Liver (tissue), 9 donors: ENCODE data around the gene NTMT1. TPM values are rescaled to one million over a fixed set of nuclear protein-coding genes. Genes with fewer than 3 reads are reported as not detected.

Experiments used
- DNase-seq: peaks from one replicate; pipeline ENCODE4 v3.0.0-alpha.2; 2017; ENCODE audit warnings: low spot score
- H3K27ac ChIP-seq, 2 donors: one replicate each; pipeline ENCODE4 v1.7.0; 2013; ENCODE audit warnings: inconsistent platforms in 2 of 2, low read length in 2 of 2, control low read depth in 1 of 2, low read depth in 1 of 2, mild to moderate bottlenecking in 1 of 2
- H3K27me3 ChIP-seq, 4 donors: one replicate each; pipeline versions ENCODE4 v1.6.1 to v1.7.0; 2013; ENCODE audit warnings: low read length in 3 of 4, inconsistent platforms in 1 of 4, mild to moderate bottlenecking in 1 of 4, moderate library complexity in 1 of 4; ENCODE audit not compliant: control insufficient read depth in 4 of 4, insufficient read depth in 4 of 4
- H3K36me3 ChIP-seq, 4 donors: one replicate each; pipeline versions ENCODE4 v1.6.1 to v1.7.0; 2013; ENCODE audit warnings: low read length in 3 of 4, mild to moderate bottlenecking in 3 of 4, low read depth in 1 of 4, moderate library complexity in 1 of 4; ENCODE audit not compliant: control insufficient read depth in 4 of 4, insufficient read depth in 3 of 4
- H3K4me1 ChIP-seq, 4 donors: one replicate each; pipeline versions ENCODE4 v1.6.1 to v1.7.0; 2013; ENCODE audit warnings: low read length in 3 of 4, mild to moderate bottlenecking in 3 of 4, moderate library complexity in 1 of 4; ENCODE audit not compliant: control insufficient read depth in 4 of 4, insufficient read depth in 4 of 4
- H3K4me3 ChIP-seq, 3 donors: one replicate each; pipeline versions ENCODE4 v1.6.1 to v1.7.0; 2013; ENCODE audit warnings: low read length in 3 of 3, control low read depth in 1 of 3, low read depth in 1 of 3, mild to moderate bottlenecking in 1 of 3
- H3K9ac ChIP-seq, 2 donors: one replicate each; pipeline ENCODE4 v1.7.0; 2013; ENCODE audit warnings: low read length in 2 of 2, mild to moderate bottlenecking in 2 of 2, moderate library complexity in 2 of 2, control low read depth in 1 of 2, low read depth in 1 of 2
- H3K9me3 ChIP-seq, 4 donors: one replicate each; pipeline versions ENCODE4 v1.6.1 to v1.7.0; 2013; ENCODE audit warnings: low read length in 3 of 4; ENCODE audit not compliant: control insufficient read depth in 4 of 4
- EGR1 ChIP-seq, 2 donors: IDR thresholded peaks; 2 replicates each; pipeline ENCODE4 v1.6.1; 2016 to 2018; ENCODE audit warnings: antibody characterized with exemption in 2 of 2, low read depth in 2 of 2
- FOXA1 ChIP-seq: IDR thresholded peaks from 2 replicates; pipeline ENCODE4 v1.6.1; 2016; ENCODE audit warnings: antibody characterized with exemption
- GABPA ChIP-seq, 2 donors: IDR thresholded peaks in 1 of 2; conservative IDR thresholded peaks in 1 of 2; 2 replicates each; pipeline ENCODE4 v1.6.1; 2016; ENCODE audit warnings: antibody characterized with exemption in 2 of 2, mild to moderate bottlenecking in 1 of 2, moderate library complexity in 1 of 2
- HNF4A ChIP-seq, 2 donors: conservative IDR thresholded peaks; 2 replicates each; pipeline ENCODE4 v1.6.1; 2016; ENCODE audit warnings: antibody characterized with exemption in 2 of 2, mild to moderate bottlenecking in 2 of 2
- HNF4G ChIP-seq: IDR thresholded peaks from 2 replicates; pipeline ENCODE4 v1.6.1; 2016; ENCODE audit warnings: antibody characterized with exemption
- JUND ChIP-seq, 2 donors: IDR thresholded peaks; 2 replicates each; pipeline ENCODE4 v1.6.1; 2016; ENCODE audit warnings: antibody characterized with exemption in 2 of 2
- NR2F2 ChIP-seq: IDR thresholded peaks from 2 replicates; pipeline ENCODE4 v1.6.1; 2016; ENCODE audit warnings: antibody characterized with exemption
- RAD21 ChIP-seq, 2 donors: IDR thresholded peaks; 2 replicates each; pipeline ENCODE4 v1.6.1; 2016; ENCODE audit warnings: antibody characterized with exemption in 2 of 2, mild to moderate bottlenecking in 2 of 2
- RXRA ChIP-seq, 2 donors: IDR thresholded peaks; 2 replicates each; pipeline ENCODE4 v1.6.1; 2017 to 2018; ENCODE audit warnings: antibody characterized with exemption in 2 of 2, mild to moderate bottlenecking in 1 of 2
- SP1 ChIP-seq: IDR thresholded peaks from 2 replicates; pipeline ENCODE4 v1.6.1; 2018; ENCODE audit warnings: antibody characterized with exemption, mild to moderate bottlenecking
- YY1 ChIP-seq: IDR thresholded peaks from 2 replicates; pipeline ENCODE4 v1.6.1; 2016; ENCODE audit warnings: antibody characterized with exemption, mild to moderate bottlenecking
- WGBS: extraction: QIAGEN DNeasy Blood & Tissue Kit; methylation state at CpG from one replicate; pipeline ENCODE4 v1.1.7; 2013; 5-methylcytosine and 5-hydroxymethylcytosine counted together
- polyA plus RNA-seq, 2 donors: library from polyadenylated mRNA; stranded (reverse) in 1 of 2; unstranded in 1 of 2; fragments of 200-250 nt in 1 of 2; fragments of >200 nt in 1 of 2; fragmentation: Nextera tagmentation in 1 of 2; extraction: Ambion mirVana in 1 of 2; gene quantifications; one replicate each; pipeline versions ENCODE4 v1.2.1 to v1.2.3, GENCODE V29; 2013 to 2015
- total RNA-seq, 2 donors: library from RNA; depleted of rRNA; stranded (reverse); fragments of >200 nt; gene quantifications; one replicate each; pipeline ENCODE4 v1.2.3, GENCODE V29; 2014
- TF ChIP-seq, protein P1 (sequence below): fragments of 150-350 bp; IDR thresholded peaks from 2 replicates; pipeline ENCODE4 v1.5.1; 2017; ENCODE audit warnings: improper control_type of control experiment, low read depth, low read length; ENCODE audit not compliant: missing input control
- TF ChIP-seq, protein P2 (sequence below): IDR thresholded peaks from 2 replicates; pipeline ENCODE4 v1.6.1; 2016; ENCODE audit warnings: antibody characterized with exemption
- TF ChIP-seq, protein P3 (sequence below): IDR thresholded peaks from 2 replicates; pipeline ENCODE4 v1.6.1; 2016; ENCODE audit warnings: antibody characterized with exemption, mild to moderate bottlenecking
- TF ChIP-seq, protein P4 (sequence below): IDR thresholded peaks from 2 replicates; pipeline ENCODE4 v1.6.1; 2016; ENCODE audit warnings: antibody characterized with exemption
- donor health status: healthy.
- donor health status: healthy.
- donor health status: healthy.
- donor health status: healthy.
- donor health status: healthy.

NTMT1 gene
- total and polyA plus RNA-seq, 4 donors: 13.1 to 42.5 (median 26.2) TPM

DNA sequence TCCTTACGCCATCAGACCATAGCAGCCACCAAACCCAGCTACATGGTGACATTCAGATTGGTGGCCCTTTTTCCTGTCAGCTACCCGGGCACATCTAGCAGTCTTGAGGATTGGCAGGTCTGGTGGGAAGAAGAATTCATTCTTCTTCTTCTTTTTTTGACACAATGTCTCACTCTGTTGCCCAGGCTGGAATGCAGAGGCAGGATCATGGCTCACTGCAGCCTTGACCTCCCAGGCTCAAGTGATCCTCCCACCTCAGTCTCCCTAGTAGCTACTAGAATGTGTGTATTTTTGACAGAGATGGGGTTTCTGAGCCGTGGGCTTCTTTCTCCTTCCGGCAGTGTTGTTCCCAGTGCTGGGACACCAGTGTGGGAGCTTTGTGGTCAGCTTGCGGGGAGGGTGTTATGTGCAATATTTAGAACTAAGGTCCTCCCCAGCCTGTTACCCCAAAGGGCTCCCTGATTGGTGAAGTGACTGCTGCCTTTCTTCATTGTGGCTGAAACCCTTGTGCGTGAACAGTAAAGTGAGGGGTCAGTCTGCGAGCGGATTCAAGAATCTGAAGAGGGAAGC is 3.4 kb downstream of the NTMT1 start:
- Histone ChIP-seq H3K9me3 (no peaks in the 10 kb centered on the region), H3K9ac (no peak overlapping the region), H3K4me1 (peaks cover 6 to 44% (median 35%) of the 10 kb centered on the region in 4 donors), H3K27ac (no peak overlapping the region), H3K36me3 (peaks cover 2 to 22% (median 13%) of the 10 kb centered on the region in 4 donors), H3K27me3 (no peaks in the 10 kb centered on the region), H3K4me3 (no peak overlapping the region)
- DNase-seq: no peak
- TF ChIP-seq NR2F2 (no peak), EGR1 (IDR thresholded peaks at IDR 0.05; ENCODE audit: low read depth in 2 of 2) (no peak)
- TF ChIP-seq, protein P1, sequence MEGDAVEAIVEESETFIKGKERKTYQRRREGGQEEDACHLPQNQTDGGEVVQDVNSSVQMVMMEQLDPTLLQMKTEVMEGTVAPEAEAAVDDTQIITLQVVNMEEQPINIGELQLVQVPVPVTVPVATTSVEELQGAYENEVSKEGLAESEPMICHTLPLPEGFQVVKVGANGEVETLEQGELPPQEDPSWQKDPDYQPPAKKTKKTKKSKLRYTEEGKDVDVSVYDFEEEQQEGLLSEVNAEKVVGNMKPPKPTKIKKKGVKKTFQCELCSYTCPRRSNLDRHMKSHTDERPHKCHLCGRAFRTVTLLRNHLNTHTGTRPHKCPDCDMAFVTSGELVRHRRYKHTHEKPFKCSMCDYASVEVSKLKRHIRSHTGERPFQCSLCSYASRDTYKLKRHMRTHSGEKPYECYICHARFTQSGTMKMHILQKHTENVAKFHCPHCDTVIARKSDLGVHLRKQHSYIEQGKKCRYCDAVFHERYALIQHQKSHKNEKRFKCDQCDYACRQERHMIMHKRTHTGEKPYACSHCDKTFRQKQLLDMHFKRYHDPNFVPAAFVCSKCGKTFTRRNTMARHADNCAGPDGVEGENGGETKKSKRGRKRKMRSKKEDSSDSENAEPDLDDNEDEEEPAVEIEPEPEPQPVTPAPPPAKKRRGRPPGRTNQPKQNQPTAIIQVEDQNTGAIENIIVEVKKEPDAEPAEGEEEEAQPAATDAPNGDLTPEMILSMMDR: no peak
- WGBS: 87% methylated on average over 8 of the region's 8 CpGs

DNA sequence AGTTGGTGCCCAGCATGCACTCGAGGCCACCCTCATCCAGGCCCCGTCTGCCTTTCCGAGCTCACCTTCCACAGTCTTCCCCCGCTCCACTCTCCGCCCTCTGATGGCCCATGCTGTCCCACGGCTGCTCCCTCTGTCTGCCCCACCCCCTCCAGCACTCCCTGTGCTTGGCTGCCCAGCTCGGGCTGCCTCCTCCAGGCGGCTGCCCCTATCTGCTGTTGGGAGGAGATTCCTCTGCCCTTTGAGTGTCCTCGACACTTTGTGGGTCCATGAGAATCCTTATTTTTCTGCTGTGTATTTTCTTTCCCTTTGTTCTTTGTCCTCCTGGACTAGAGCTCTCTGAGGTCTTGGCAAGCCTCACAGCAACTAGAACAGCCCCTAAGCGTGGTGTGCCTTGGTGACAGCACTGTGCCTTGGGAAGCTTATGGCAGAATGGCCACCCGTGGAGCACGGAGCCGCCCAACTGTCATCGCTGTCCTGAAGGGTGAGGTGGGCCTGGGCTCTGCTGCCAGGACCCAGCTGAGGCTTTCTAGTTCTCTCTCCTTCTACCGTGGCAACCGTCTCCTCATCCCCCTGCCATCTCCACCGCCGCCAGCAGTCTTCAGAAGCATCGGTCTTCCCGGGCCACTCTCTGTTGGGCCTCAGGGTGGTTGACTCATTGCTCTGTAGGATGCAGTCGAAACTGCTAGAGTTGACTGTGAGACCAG is 5.2 kb downstream of the NTMT1 start:
- TF ChIP-seq EGR1 (IDR thresholded peaks at IDR 0.05; ENCODE audit: low read depth in 2 of 2): no peak
- TF ChIP-seq RXRA (IDR thresholded peaks at IDR 0.05): no peak
- no peak for TF ChIP-seq HNF4G
- TF ChIP-seq RAD21 (IDR thresholded peaks at IDR 0.05): no peak
- TF ChIP-seq SP1: no peak
- TF ChIP-seq FOXA1: no peak
- TF ChIP-seq, protein P2, sequence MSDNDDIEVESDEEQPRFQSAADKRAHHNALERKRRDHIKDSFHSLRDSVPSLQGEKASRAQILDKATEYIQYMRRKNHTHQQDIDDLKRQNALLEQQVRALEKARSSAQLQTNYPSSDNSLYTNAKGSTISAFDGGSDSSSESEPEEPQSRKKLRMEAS: no peak
- TF ChIP-seq, protein P1: no peak
- TF ChIP-seq JUND (IDR thresholded peaks at IDR 0.05): no peak
- no peak for TF ChIP-seq NR2F2
- TF ChIP-seq HNF4A (conservative IDR thresholded peaks at IDR 0.05): no peak
- no peak for TF ChIP-seq GABPA (IDR thresholded peaks at IDR 0.05 in 1 of 2, conservative IDR thresholded peaks at IDR 0.05 in 1 of 2)
- no peak for TF ChIP-seq YY1
- TF ChIP-seq, protein P3, sequence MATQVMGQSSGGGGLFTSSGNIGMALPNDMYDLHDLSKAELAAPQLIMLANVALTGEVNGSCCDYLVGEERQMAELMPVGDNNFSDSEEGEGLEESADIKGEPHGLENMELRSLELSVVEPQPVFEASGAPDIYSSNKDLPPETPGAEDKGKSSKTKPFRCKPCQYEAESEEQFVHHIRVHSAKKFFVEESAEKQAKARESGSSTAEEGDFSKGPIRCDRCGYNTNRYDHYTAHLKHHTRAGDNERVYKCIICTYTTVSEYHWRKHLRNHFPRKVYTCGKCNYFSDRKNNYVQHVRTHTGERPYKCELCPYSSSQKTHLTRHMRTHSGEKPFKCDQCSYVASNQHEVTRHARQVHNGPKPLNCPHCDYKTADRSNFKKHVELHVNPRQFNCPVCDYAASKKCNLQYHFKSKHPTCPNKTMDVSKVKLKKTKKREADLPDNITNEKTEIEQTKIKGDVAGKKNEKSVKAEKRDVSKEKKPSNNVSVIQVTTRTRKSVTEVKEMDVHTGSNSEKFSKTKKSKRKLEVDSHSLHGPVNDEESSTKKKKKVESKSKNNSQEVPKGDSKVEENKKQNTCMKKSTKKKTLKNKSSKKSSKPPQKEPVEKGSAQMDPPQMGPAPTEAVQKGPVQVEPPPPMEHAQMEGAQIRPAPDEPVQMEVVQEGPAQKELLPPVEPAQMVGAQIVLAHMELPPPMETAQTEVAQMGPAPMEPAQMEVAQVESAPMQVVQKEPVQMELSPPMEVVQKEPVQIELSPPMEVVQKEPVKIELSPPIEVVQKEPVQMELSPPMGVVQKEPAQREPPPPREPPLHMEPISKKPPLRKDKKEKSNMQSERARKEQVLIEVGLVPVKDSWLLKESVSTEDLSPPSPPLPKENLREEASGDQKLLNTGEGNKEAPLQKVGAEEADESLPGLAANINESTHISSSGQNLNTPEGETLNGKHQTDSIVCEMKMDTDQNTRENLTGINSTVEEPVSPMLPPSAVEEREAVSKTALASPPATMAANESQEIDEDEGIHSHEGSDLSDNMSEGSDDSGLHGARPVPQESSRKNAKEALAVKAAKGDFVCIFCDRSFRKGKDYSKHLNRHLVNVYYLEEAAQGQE: no peak
- TF ChIP-seq, protein P4, sequence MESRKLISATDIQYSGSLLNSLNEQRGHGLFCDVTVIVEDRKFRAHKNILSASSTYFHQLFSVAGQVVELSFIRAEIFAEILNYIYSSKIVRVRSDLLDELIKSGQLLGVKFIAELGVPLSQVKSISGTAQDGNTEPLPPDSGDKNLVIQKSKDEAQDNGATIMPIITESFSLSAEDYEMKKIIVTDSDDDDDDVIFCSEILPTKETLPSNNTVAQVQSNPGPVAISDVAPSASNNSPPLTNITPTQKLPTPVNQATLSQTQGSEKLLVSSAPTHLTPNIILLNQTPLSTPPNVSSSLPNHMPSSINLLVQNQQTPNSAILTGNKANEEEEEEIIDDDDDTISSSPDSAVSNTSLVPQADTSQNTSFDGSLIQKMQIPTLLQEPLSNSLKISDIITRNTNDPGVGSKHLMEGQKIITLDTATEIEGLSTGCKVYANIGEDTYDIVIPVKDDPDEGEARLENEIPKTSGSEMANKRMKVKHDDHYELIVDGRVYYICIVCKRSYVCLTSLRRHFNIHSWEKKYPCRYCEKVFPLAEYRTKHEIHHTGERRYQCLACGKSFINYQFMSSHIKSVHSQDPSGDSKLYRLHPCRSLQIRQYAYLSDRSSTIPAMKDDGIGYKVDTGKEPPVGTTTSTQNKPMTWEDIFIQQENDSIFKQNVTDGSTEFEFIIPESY: no peak
- no peak overlapping the region for H3K9ac ChIP-seq
- H3K27me3 ChIP-seq: no peaks in the 10 kb centered on the region
- peaks cover 6 to 38% (median 30%) of the 10 kb centered on the region in 4 donors for H3K4me1 ChIP-seq
- no peak overlapping the region for H3K27ac ChIP-seq
- no peak overlapping the region for H3K4me3 ChIP-seq
- peaks cover 4 to 38% (median 27%) of the 10 kb centered on the region in 4 donors for H3K36me3 ChIP-seq
- 84% methylated on average over 21 of the region's 21 CpGs for WGBS
- no peak for DNase-seq
- no peaks in the 10 kb centered on the region for H3K9me3 ChIP-seq
